HEK293 (cell line): ENCODE measurements around the gene FAM89B.

Experiments
- CTCF ChIA-PET: fragments of 350-600 bp; formaldehyde crosslinking; extraction: SDS; loops from one replicate; lab custom pipeline; 2021; ENCODE audit warnings: antibody characterized with exemption; lab: Yijun Ruan, JAX
- POLR2A ChIA-PET: fragments of 300-600 bp; formaldehyde crosslinking; extraction: SDS; loops from one replicate; lab custom pipeline; 2020; ENCODE audit warnings: antibody characterized with exemption, inconsistent platforms; lab: Yijun Ruan, JAX
- H3K27ac ChIP-seq: fragments of 200-500 bp; sonication (Bioruptor generic); 2 replicates; pipeline ENCODE4 v1.5.1; 2014; ENCODE audit warnings: low read depth, low read length, control low read depth, inconsistent platforms; ENCODE audit errors: extremely low read depth
- H3K36me3 ChIP-seq, 2 experiments: fragments of 200-500 bp in 1 of 2; sonication (Bioruptor generic) in 1 of 2; 1 replicate in 1 of 2; 2 replicates in 1 of 2; pipeline ENCODE4 v1.5.1; 2014 to 2017; ENCODE audit warnings: inconsistent platforms in 2 of 2, low read length in 2 of 2; ENCODE audit not compliant: control insufficient read depth in 2 of 2, insufficient read depth in 1 of 2
- H3K4me1 ChIP-seq: fragments of 200-500 bp; sonication (Bioruptor generic); 2 replicates; pipeline ENCODE4 v1.5.1; 2014; ENCODE audit warnings: mild to moderate bottlenecking, low read length, inconsistent platforms; ENCODE audit not compliant: control insufficient read depth, insufficient read depth
- H3K4me3 ChIP-seq: 2 replicates; pipeline ENCODE4 v1.5.1; 2011; ENCODE audit warnings: low read depth, mild to moderate bottlenecking, control low read depth, low read length, moderate library complexity
- H3K9me3 ChIP-seq: fragments of 200-500 bp; sonication (Bioruptor generic); 2 replicates; pipeline ENCODE4 v1.5.1; 2014; ENCODE audit warnings: low read depth, low read length, inconsistent platforms; ENCODE audit not compliant: control insufficient read depth, insufficient read depth
- PRDM10 ChIP-seq: fragments of 450-650 bp; formaldehyde crosslinking; IDR thresholded peaks from 2 replicates; pipeline ENCODE4 v1.5.1; 2016; ENCODE audit warnings: missing biosample characterization, missing genetic modification characterization
- REPIN1 ChIP-seq: fragments of 450-650 bp; formaldehyde crosslinking; IDR thresholded peaks from 2 replicates; pipeline ENCODE4 v1.5.1; 2017; ENCODE audit warnings: missing biosample characterization, missing genetic modification characterization, low read depth
- SCRT2 ChIP-seq: fragments of 450-650 bp; formaldehyde crosslinking; IDR thresholded peaks from 2 replicates; pipeline ENCODE4 v1.5.1; 2016; ENCODE audit warnings: missing biosample characterization, missing genetic modification characterization
- SP3 ChIP-seq: fragments of 450-650 bp; formaldehyde crosslinking; IDR thresholded peaks from 2 replicates; pipeline ENCODE4 v1.5.1; 2016; ENCODE audit warnings: missing biosample characterization, missing genetic modification characterization
- ZNF138 ChIP-seq: fragments of 450-650 bp; formaldehyde crosslinking; IDR thresholded peaks from 2 replicates; pipeline ENCODE4 v1.5.1; 2016; ENCODE audit warnings: missing biosample characterization, missing genetic modification characterization, borderline replicate concordance
- ZNF174 ChIP-seq: fragments of 450-650 bp; formaldehyde crosslinking; IDR thresholded peaks from 2 replicates; pipeline ENCODE4 v1.5.0; 2017; ENCODE audit warnings: missing biosample characterization, mild to moderate bottlenecking, missing genetic modification characterization
- ZNF26 ChIP-seq: fragments of 450-650 bp; formaldehyde crosslinking; IDR thresholded peaks from 2 replicates; pipeline ENCODE4 v1.5.1; 2016; ENCODE audit warnings: missing biosample characterization, missing genetic modification characterization
- ZNF280D ChIP-seq: fragments of 450-650 bp; formaldehyde crosslinking; IDR thresholded peaks from 2 replicates; pipeline ENCODE4 v1.5.1; 2016; ENCODE audit warnings: missing biosample characterization, missing genetic modification characterization
- ZNF350 ChIP-seq: fragments of 450-650 bp; formaldehyde crosslinking; IDR thresholded peaks from 2 replicates; pipeline ENCODE4 v1.5.0; 2017; ENCODE audit warnings: missing biosample characterization, mild to moderate bottlenecking, missing genetic modification characterization
- ZNF48 ChIP-seq: fragments of 450-650 bp; formaldehyde crosslinking; IDR thresholded peaks from 2 replicates; pipeline ENCODE4 v1.5.1; 2016; ENCODE audit warnings: missing biosample characterization, missing genetic modification characterization
- ZNF488 ChIP-seq: fragments of 450-650 bp; formaldehyde crosslinking; IDR thresholded peaks from 2 replicates; pipeline ENCODE4 v1.5.1; 2016; ENCODE audit warnings: missing biosample characterization, missing genetic modification characterization
- ZNF501 ChIP-seq: fragments of 450-650 bp; formaldehyde crosslinking; IDR thresholded peaks from 2 replicates; pipeline ENCODE4 v1.5.1; 2016; ENCODE audit warnings: missing biosample characterization, missing genetic modification characterization
- ZNF600 ChIP-seq: fragments of 450-650 bp; formaldehyde crosslinking; IDR thresholded peaks from 2 replicates; pipeline ENCODE4 v1.5.1; 2016; ENCODE audit warnings: missing biosample characterization, missing genetic modification characterization
- ZNF621 ChIP-seq: fragments of 450-650 bp; formaldehyde crosslinking; IDR thresholded peaks from 2 replicates; pipeline ENCODE4 v1.5.1; 2017; ENCODE audit warnings: missing biosample characterization, missing genetic modification characterization
- ZNF623 ChIP-seq: fragments of 450-650 bp; formaldehyde crosslinking; IDR thresholded peaks from 2 replicates; pipeline ENCODE4 v1.5.1; 2016; ENCODE audit warnings: missing biosample characterization, missing genetic modification characterization
- ZNF645 ChIP-seq: fragments of 450-650 bp; formaldehyde crosslinking; IDR thresholded peaks from 2 replicates; pipeline ENCODE4; 2016; ENCODE audit warnings: missing biosample characterization, missing genetic modification characterization
- ZNF791 ChIP-seq: fragments of 450-650 bp; formaldehyde crosslinking; IDR thresholded peaks from 2 replicates; pipeline ENCODE4 v1.5.1; 2016; ENCODE audit warnings: missing biosample characterization, missing genetic modification characterization
- TF ChIP-seq, protein P1 (sequence below): fragments of 450-650 bp; formaldehyde crosslinking; IDR thresholded peaks from 2 replicates; pipeline ENCODE4 v1.5.1; 2016; ENCODE audit warnings: missing biosample characterization, missing genetic modification characterization
- TF ChIP-seq, protein P2 (sequence below): fragments of 450-650 bp; formaldehyde crosslinking; IDR thresholded peaks from 2 replicates; pipeline ENCODE4 v1.5.1; 2016; ENCODE audit warnings: missing biosample characterization, missing genetic modification characterization, low read depth

The FAM89B gene

GRCh38 chr11:65528819-65529350 is 43.5 kb upstream of the FAM89B start:
- no peak overlapping the region for H3K4me3 ChIP-seq
- H3K36me3 ChIP-seq: peaks cover 6 to 75% of the 10 kb centered on the region in 2 experiments; a peak in 2 of 3 replicates
- H3K4me1 ChIP-seq: peaks cover 4% of the 10 kb centered on the region; the same call in 1 of the 2 replicates
- POLR2A ChIA-PET: interaction anchor here (0.6 to 3.0 kb wide), 5 partner anchors 11 to 217 kb away, joined by 3 to 12 read pairs (median 6); no protein-coding TSS in a partner anchor
- TF ChIP-seq ZNF138 (no peak), ZNF623 (tag by site-specific recombination) (no peak), SP3 (tag by site-specific recombination) (no peak), ZNF488 (no peak), ZNF48 (tag by site-specific recombination) (no peak), ZNF645 (tag by site-specific recombination) (no peak), PRDM10 (tag by site-specific recombination) (no peak), ZNF26 (tag by site-specific recombination) (no peak), ZNF791 (tag by site-specific recombination) (no peak), ZNF350 (tag by site-specific recombination) (no peak), ZNF501 (tag by site-specific recombination) (no peak), ZNF280D (no peak), ZNF621 (tag by site-specific recombination) (no peak), SCRT2 (tag by site-specific recombination) (no peak), ZNF600 (tag by site-specific recombination) (no peak), ZNF174 (tag by site-specific recombination) (no peak), REPIN1 (tag by site-specific recombination) (no peak)
- TF ChIP-seq, protein P1, sequence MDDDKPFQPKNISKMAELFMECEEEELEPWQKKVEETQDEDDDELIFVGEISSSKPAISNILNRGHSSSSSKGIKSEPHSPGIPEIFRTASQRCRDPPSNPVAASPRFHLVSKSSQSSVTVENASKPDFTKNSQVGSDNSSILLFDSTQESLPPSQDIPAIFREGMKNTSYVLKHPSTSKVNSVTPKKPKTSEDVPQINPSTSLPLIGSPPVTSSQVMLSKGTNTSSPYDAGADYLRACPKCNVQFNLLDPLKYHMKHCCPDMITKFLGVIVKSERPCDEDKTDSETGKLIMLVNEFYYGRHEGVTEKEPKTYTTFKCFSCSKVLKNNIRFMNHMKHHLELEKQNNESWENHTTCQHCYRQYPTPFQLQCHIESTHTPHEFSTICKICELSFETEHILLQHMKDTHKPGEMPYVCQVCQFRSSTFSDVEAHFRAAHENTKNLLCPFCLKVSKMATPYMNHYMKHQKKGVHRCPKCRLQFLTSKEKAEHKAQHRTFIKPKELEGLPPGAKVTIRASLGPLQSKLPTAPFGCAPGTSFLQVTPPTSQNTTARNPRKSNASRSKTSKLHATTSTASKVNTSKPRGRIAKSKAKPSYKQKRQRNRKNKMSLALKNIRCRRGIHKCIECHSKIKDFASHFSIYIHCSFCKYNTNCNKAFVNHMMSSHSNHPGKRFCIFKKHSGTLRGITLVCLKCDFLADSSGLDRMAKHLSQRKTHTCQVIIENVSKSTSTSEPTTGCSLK (tag by site-specific recombination): no peak
- TF ChIP-seq, protein P2, sequence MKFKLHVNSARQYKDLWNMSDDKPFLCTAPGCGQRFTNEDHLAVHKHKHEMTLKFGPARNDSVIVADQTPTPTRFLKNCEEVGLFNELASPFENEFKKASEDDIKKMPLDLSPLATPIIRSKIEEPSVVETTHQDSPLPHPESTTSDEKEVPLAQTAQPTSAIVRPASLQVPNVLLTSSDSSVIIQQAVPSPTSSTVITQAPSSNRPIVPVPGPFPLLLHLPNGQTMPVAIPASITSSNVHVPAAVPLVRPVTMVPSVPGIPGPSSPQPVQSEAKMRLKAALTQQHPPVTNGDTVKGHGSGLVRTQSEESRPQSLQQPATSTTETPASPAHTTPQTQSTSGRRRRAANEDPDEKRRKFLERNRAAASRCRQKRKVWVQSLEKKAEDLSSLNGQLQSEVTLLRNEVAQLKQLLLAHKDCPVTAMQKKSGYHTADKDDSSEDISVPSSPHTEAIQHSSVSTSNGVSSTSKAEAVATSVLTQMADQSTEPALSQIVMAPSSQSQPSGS: no peak
- no peak overlapping the region for H3K27ac ChIP-seq
- H3K9me3 ChIP-seq: no peaks in the 10 kb centered on the region
- CTCF ChIA-PET: interaction anchor here (3.4 kb wide), 1 partner anchor 12 kb away, joined by 21 read pairs; no protein-coding TSS in a partner anchor
